ENCODE results near the gene SST. TPM values are rescaled to one million over a fixed set of nuclear protein-coding genes. Genes with fewer than 3 reads are reported as not detected.
"Not testable (repeated sequence)": the region's sequence is repeated elsewhere in the genome, so short reads cannot be mapped to it uniquely, and the experiment has no call there.

Gene SST
- total RNA-seq, 1 donor: not detected

DNA sequence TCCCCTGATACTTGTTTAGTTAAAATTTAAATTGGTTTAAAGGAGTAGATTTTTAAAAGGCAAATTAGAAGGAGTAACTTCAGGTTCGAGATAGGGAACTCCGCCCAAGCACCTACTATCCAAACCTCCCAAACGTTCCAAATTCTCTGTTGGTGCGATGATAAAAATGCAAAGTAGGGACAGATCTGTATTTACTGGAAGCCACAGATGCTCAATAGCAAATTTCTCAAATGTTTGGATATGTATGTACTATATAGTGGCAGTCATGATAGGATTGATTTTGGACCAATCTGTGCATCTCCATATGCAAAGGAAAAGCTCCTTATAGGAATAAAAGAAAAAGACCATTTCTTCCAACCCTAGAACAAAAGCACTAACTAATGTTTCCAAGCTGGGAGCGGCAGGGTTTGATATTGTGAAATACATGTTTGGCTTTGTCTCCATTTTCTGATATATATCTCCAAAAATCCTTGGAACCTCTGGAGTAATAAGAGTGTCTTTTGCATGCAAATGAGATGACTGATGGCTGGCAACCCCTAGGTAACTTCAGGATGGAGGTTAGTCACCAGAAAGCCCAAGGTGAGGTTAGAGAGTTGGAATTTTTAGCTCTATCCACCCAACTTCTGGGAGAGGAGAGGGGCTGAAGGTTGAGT, 16.6 kb upstream of the SST start:
- no peak overlapping the region for H3K4me3 ChIP-seq (ENCODE audit: low read depth, low read length)
- TF ChIP-seq, protein P1, sequence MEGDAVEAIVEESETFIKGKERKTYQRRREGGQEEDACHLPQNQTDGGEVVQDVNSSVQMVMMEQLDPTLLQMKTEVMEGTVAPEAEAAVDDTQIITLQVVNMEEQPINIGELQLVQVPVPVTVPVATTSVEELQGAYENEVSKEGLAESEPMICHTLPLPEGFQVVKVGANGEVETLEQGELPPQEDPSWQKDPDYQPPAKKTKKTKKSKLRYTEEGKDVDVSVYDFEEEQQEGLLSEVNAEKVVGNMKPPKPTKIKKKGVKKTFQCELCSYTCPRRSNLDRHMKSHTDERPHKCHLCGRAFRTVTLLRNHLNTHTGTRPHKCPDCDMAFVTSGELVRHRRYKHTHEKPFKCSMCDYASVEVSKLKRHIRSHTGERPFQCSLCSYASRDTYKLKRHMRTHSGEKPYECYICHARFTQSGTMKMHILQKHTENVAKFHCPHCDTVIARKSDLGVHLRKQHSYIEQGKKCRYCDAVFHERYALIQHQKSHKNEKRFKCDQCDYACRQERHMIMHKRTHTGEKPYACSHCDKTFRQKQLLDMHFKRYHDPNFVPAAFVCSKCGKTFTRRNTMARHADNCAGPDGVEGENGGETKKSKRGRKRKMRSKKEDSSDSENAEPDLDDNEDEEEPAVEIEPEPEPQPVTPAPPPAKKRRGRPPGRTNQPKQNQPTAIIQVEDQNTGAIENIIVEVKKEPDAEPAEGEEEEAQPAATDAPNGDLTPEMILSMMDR (IDR thresholded peaks at IDR 0.05; ENCODE audit: insufficient read depth, low read depth, low read length): no peak

GRCh38 chr3:187685948-187686347, 15.8 kb upstream of the SST start:
- TF ChIP-seq, protein P1 (IDR thresholded peaks at IDR 0.05; ENCODE audit: insufficient read depth, low read depth, low read length): no peak
- H3K4me3 ChIP-seq (ENCODE audit: low read depth, low read length): no peak overlapping the region
- DNase-seq (ENCODE audit: low read depth): no peak

More for the DNA sequence above, 16.6 kb upstream of the SST start:
- no peak for DNase-seq (ENCODE audit: low read depth)

DNA sequence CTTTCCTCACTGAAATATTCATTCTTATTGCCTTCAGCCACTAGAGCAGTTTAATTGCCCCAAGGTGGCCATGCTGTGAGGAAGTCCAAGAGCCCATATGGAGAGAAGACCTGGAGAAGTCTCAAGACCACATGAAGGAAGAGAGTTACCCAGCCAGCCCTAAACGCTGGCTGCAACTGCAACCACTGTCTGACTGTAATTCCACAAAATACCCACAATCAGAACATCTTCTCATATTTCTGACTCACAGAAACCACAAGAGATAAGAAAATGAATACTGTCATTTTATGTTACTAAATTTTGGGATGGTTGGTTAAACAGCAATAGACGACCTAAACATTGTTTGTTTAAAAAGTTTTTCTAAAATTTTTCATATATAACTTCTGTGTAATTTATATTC, 14.7 kb upstream of the SST start:
- TF ChIP-seq, protein P1 (IDR thresholded peaks at IDR 0.05; ENCODE audit: insufficient read depth, low read depth, low read length): no peak
- H3K4me3 ChIP-seq (ENCODE audit: low read depth, low read length): no peak overlapping the region
- DNase-seq (ENCODE audit: low read depth): peak; percentile 53

DNA sequence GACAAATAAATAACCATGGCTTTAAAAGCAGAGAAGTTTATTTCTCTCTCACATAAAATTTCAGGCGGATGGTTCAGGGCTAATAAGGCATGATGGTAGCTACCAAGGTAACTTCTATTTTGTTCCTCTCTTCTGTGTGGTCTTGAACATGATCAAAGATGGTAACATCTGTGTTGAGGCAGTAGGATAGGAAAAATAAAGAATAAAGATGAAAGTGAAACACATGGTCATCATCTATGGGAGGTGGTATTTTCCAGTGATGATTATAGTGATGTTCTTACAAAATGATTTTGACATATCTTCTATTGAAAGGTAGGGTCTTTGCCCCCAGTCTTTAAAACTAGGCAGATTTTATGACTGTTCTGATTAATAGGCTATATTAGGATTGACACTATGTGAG, 14.2 kb upstream of the SST start:
- H3K4me3 ChIP-seq (ENCODE audit: low read depth, low read length): no peak overlapping the region
- no peak for DNase-seq (ENCODE audit: low read depth)

DNA sequence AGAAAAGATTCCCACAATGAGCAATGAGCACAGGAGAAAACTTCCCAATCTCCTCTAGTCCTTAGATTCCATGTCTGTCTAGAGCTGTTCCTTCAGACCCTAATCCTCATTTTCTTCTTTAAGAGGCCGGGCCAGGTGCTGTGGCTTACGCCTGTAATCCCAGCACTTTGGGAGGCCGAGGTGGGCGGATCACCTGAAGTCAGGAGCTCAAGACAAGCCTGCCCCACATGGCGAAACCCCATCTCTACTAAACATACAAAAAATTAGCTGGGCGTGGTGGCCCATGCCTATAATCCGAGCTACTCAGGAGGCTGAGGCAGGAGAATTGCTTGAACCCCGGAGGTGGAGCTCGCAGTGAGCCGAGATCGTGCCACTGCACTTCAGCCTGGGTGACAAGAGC, 11.6 kb upstream of the SST start:
- DNase-seq (ENCODE audit: low read depth); H3K4me3 ChIP-seq (ENCODE audit: low read depth, low read length): not testable (repeated sequence)

More for the DNA sequence above, 14.2 kb upstream of the SST start:
- TF ChIP-seq, protein P1 (IDR thresholded peaks at IDR 0.05; ENCODE audit: insufficient read depth, low read depth, low read length): no peak

DNA sequence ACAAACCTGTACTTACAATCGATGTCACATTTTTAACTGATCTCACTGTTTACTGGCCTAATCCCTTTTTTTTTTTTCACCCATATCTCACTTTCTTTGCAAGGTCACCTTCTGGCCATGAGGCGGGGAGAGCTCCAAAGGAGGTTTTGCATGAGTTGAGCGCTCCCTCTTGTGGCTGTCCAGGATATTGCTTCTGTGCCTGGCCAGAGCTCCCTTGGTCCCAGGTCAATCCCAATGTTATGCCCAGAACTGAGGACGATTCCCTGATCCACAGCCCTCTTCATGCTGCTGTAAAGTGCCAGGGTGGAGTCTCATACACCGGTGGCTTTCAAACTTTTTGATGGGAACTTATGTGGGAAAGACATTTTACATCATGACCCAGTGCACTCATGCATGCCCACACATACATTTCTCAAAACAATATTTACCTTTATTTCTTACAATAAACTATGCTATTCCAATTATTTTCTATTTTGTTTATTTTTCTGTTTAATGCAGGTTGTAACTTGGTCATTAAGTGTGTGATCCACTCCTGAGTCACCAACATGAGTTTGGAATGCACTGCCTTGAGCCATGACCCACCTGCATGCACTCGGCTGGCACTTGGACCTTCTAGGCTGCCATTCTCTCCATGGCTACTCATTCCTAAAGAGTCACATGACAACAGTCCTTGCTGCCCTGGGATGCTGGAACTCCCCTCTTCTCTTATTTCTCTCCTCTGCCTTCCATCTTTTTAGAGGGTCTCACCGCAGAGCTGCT, 9.6 kb upstream of the SST start:
- TF ChIP-seq, protein P1 (IDR thresholded peaks at IDR 0.05; ENCODE audit: insufficient read depth, low read depth, low read length): peak; percentile 97
- peak; percentile 75 for DNase-seq (ENCODE audit: low read depth)
- no peak overlapping the region for H3K4me3 ChIP-seq (ENCODE audit: low read depth, low read length)

GRCh38 chr3:187678726-187679268, 8.6 kb upstream of the SST start:
- no peak overlapping the region for H3K4me3 ChIP-seq (ENCODE audit: low read depth, low read length)
- DNase-seq (ENCODE audit: low read depth): peak; percentile 71
- TF ChIP-seq, protein P1 (IDR thresholded peaks at IDR 0.05; ENCODE audit: insufficient read depth, low read depth, low read length): peak; percentile 77

Data from fibroblast of villous mesenchyme (primary cell).